IMR-90 (cell line): ENCODE data around the gene TCERG1L. TPM values are rescaled to one million over a fixed set of nuclear protein-coding genes. Genes with fewer than 3 reads are reported as not detected.

ENCODE experiments used
- ATAC-seq: fragments of 200-7000 bp; cut with Tn5 transposase; 2 replicates; pipeline ENCODE4 v1.9.1; 2020; ENCODE audit warnings: low read depth, mild to moderate bottlenecking, moderate library complexity
- BruUV-seq: library from RNA; stranded (reverse); fragments of 400-500 nt; replicated peaks from 2 replicates; lab custom pipeline; 2021; lab: Mats Ljungman, UMichigan
- CTCF ChIA-PET: fragments of 300-600 bp; formaldehyde crosslinking; extraction: SDS; loops from one replicate; lab custom pipeline; 2021; ENCODE audit warnings: antibody characterized with exemption; lab: Yijun Ruan, JAX
- POLR2A ChIA-PET: fragments of 300-600 bp; sonication (Branson Sonifier 250); formaldehyde crosslinking; loops from one replicate; lab custom pipeline; 2022; ENCODE audit warnings: antibody characterized with exemption; ENCODE audit not compliant: unreplicated experiment; lab: Charles Lee
- DNase-seq: peaks from one replicate; pipeline ENCODE4 v3.0.0; 2013
- H2AFZ ChIP-seq: replicated peaks from 2 replicates; pipeline ENCODE3; 2013; ENCODE audit warnings: low read length, mild to moderate bottlenecking; ENCODE audit not compliant: poor library complexity
- H2AK5ac ChIP-seq: 2 replicates; pipeline ENCODE4 v1.6.1; 2013; ENCODE audit warnings: low read depth, low read length, inconsistent platforms
- H2AK9ac ChIP-seq: replicated peaks from 2 replicates; pipeline ENCODE3; 2013; ENCODE audit warnings: mild to moderate bottlenecking, low read depth, low read length, moderate library complexity; ENCODE audit not compliant: poor library complexity
- H2BK120ac ChIP-seq: 2 replicates; pipeline ENCODE4 v1.6.1; 2013; ENCODE audit warnings: low read depth, low read length, inconsistent platforms
- H2BK15ac ChIP-seq: 3 replicates; pipeline ENCODE4 v1.6.1; 2013; ENCODE audit warnings: low read depth, low read length, inconsistent platforms
- H2BK20ac ChIP-seq: 2 replicates; pipeline ENCODE4 v1.6.1; 2013; ENCODE audit warnings: low read depth, mild to moderate bottlenecking, inconsistent platforms, low read length, moderate library complexity
- H2BK5ac ChIP-seq: 2 replicates; pipeline ENCODE4 v1.6.1; 2013; ENCODE audit warnings: mild to moderate bottlenecking, low read depth, low read length, inconsistent platforms; ENCODE audit not compliant: poor library complexity, severe bottlenecking
- H3K14ac ChIP-seq: replicated peaks from 2 replicates; pipeline ENCODE4 v1.6.1; 2013; ENCODE audit warnings: low read depth, low read length, inconsistent platforms
- H3K18ac ChIP-seq: 2 replicates; pipeline ENCODE4 v1.6.1; 2013; ENCODE audit warnings: low read depth, low read length, control low read depth
- H3K23ac ChIP-seq: 2 replicates; pipeline ENCODE4 v1.6.1; 2013; ENCODE audit warnings: low read depth, low read length, inconsistent platforms
- H3K27ac ChIP-seq: 2 replicates; pipeline ENCODE4 v1.5.1; 2013; ENCODE audit warnings: mild to moderate bottlenecking, control low read depth, low read length; ENCODE audit not compliant: insufficient read depth
- H3K27me3 ChIP-seq: 2 replicates; pipeline ENCODE4 v1.6.1; 2013; ENCODE audit warnings: low read length; ENCODE audit not compliant: control insufficient read depth, insufficient read depth
- H3K36me3 ChIP-seq: 2 replicates; pipeline ENCODE4 v1.6.1; 2013; ENCODE audit warnings: low read length, mixed read lengths; ENCODE audit not compliant: control insufficient read depth, insufficient read depth
- H3K4ac ChIP-seq: 2 replicates; pipeline ENCODE4 v1.6.1; 2013; ENCODE audit warnings: low read depth, low read length, inconsistent platforms
- H3K4me1 ChIP-seq: 2 replicates; pipeline ENCODE4 v1.6.1; 2013; ENCODE audit warnings: low read length, mixed read lengths; ENCODE audit not compliant: control insufficient read depth, insufficient read depth
- H3K4me2 ChIP-seq: 2 replicates; pipeline ENCODE4 v1.6.1; 2013; ENCODE audit warnings: low read depth, mild to moderate bottlenecking, control low read depth, low read length, moderate library complexity
- H3K4me3 ChIP-seq: 2 replicates; pipeline ENCODE4 v1.5.1; 2013; ENCODE audit warnings: low read depth, mild to moderate bottlenecking, control low read depth, low read length, moderate library complexity; ENCODE audit not compliant: insufficient read depth
- H3K56ac ChIP-seq: 2 replicates; pipeline ENCODE4 v1.6.1; 2013; ENCODE audit warnings: low read length, inconsistent platforms; ENCODE audit not compliant: insufficient read depth; ENCODE audit errors: extremely low read depth
- H3K79me1 ChIP-seq, 2 experiments: 2 replicates each; pipeline ENCODE4 v1.6.1; 2013; ENCODE audit warnings: low read length in 2 of 2, inconsistent platforms in 1 of 2, low read depth in 1 of 2
- H3K9ac ChIP-seq: 2 replicates; pipeline ENCODE4 v1.6.1; 2013; ENCODE audit warnings: low read depth, low read length, control low read depth
- H3K9me1 ChIP-seq: 2 replicates; pipeline ENCODE4 v1.6.1; 2013; ENCODE audit warnings: low read length, inconsistent platforms; ENCODE audit not compliant: insufficient read depth
- H3K9me3 ChIP-seq: 2 replicates; pipeline ENCODE4 v1.6.1; 2013; ENCODE audit warnings: low read length; ENCODE audit not compliant: control insufficient read depth, insufficient read depth
- H4K20me1 ChIP-seq: 2 replicates; pipeline ENCODE4 v1.6.1; 2013; ENCODE audit warnings: low read length, inconsistent platforms; ENCODE audit not compliant: insufficient read depth
- H4K5ac ChIP-seq: 2 replicates; pipeline ENCODE4 v1.6.1; 2013; ENCODE audit warnings: mild to moderate bottlenecking, low read depth, low read length, control low read depth
- H4K8ac ChIP-seq, 2 experiments: 2 replicates each; pipeline ENCODE4 v1.6.1; 2013; ENCODE audit warnings: low read depth in 2 of 2, low read length in 2 of 2, control low read depth in 1 of 2, inconsistent platforms in 1 of 2
- H4K91ac ChIP-seq: 2 replicates; pipeline ENCODE4 v1.6.1; 2013; ENCODE audit warnings: low read depth, low read length, inconsistent platforms; ENCODE audit not compliant: insufficient read depth
- BHLHE40 ChIP-seq: fragments of 150-350 bp; IDR thresholded peaks from 2 replicates; pipeline ENCODE4 v1.6.1; 2016; ENCODE audit warnings: mild to moderate bottlenecking, low read depth, low read length
- CEBPB ChIP-seq: IDR thresholded peaks from 2 replicates; pipeline ENCODE4 v1.6.1; 2012; ENCODE audit warnings: low read depth, low read length, improper control_type of control experiment
- CTCF ChIP-seq: conservative IDR thresholded peaks from 2 replicates; pipeline ENCODE4 v1.5.1; 2012; ENCODE audit warnings: mild to moderate bottlenecking, low read depth, low read length, improper control_type of control experiment
- ELK1 ChIP-seq: fragments of 150-350 bp; IDR thresholded peaks from 2 replicates; pipeline ENCODE4 v1.6.1; 2016; ENCODE audit warnings: low read depth, mild to moderate bottlenecking, low read length, moderate library complexity, borderline replicate concordance
- FOS ChIP-seq: fragments of 150-350 bp; IDR thresholded peaks from 2 replicates; pipeline ENCODE4 v1.6.1; 2016; ENCODE audit warnings: low read depth, low read length
- MAFK ChIP-seq: IDR thresholded peaks from 2 replicates; pipeline ENCODE4 v1.6.1; 2012; ENCODE audit warnings: low read depth, low read length, improper control_type of control experiment
- MAZ ChIP-seq: IDR thresholded peaks from 2 replicates; pipeline ENCODE4 v1.6.1; 2012; ENCODE audit warnings: low read depth, mild to moderate bottlenecking, low read length, improper control_type of control experiment, moderate library complexity, borderline replicate concordance
- NFE2L2 ChIP-seq: fragments of 150-350 bp; IDR thresholded peaks from 2 replicates; pipeline ENCODE4 v1.6.1; 2016; ENCODE audit warnings: low read depth, mild to moderate bottlenecking, low read length
- RAD21 ChIP-seq: IDR thresholded peaks from 2 replicates; pipeline ENCODE4 v1.6.1; 2012; ENCODE audit warnings: low read length, improper control_type of control experiment
- RCOR1 ChIP-seq: IDR thresholded peaks from 2 replicates; pipeline ENCODE4 v1.6.1; 2012; ENCODE audit warnings: mild to moderate bottlenecking, low read length, improper control_type of control experiment; ENCODE audit not compliant: insufficient replicate concordance
- RFX5 ChIP-seq: IDR thresholded peaks from 2 replicates; pipeline ENCODE4 v1.8.0; 2012; ENCODE audit warnings: low read depth, mild to moderate bottlenecking, low read length, moderate library complexity
- SMC3 ChIP-seq: fragments of 150-350 bp; IDR thresholded peaks from 2 replicates; pipeline ENCODE4 v1.6.1; 2016; ENCODE audit warnings: low read depth, mild to moderate bottlenecking, antibody characterized with exemption, low read length, moderate library complexity
- USF2 ChIP-seq: fragments of 150-350 bp; IDR thresholded peaks from 2 replicates; pipeline ENCODE4 v1.6.1; 2017; ENCODE audit warnings: mild to moderate bottlenecking, antibody characterized with exemption, low read length, low read depth
- WGBS, 2 experiments: methylation state at CpG; one replicate each; pipeline versions ENCODE4 v1.1.5 to v1.1.7; 2013; ENCODE audit warnings: missing lambda C conversion rate in 2 of 2; ENCODE audit not compliant: insufficient read length in 1 of 2; ENCODE audit errors: extremely low coverage in 2 of 2; 5-methylcytosine and 5-hydroxymethylcytosine counted together
- dilution Hi-C: fragments of 300-500 bp; cut with HindIII; formaldehyde crosslinking; loops from one replicate; pipeline ENCODE4 v1.14.3; 2018; ENCODE audit warnings: low sequenced_read_pairs; ENCODE audit not compliant: unreplicated experiment
- in situ Hi-C: fragments of 300-500 bp; cut with MboI; formaldehyde crosslinking; loops from 3 replicates; pipeline ENCODE4 v1.14.3; 2019; ENCODE audit warnings: low sequenced_read_pairs, inconsistent platforms, mixed read lengths
- intact Hi-C: fragments of 100-400 bp; cut with micrococcal nuclease; formaldehyde crosslinking; loops from 2 replicates; pipeline ENCODE4 v1.10.0; 2022
- polyA plus RNA-seq, 3 experiments: library from polyadenylated mRNA; depleted of rRNA; stranded (reverse); fragments of >200 nt; gene quantifications; 2 replicates each; pipeline ENCODE4 v1.2.3, GENCODE V29; 2012; ENCODE audit warnings: low replicate concordance in 1 of 3
- total RNA-seq: library from RNA; depleted of rRNA; stranded (reverse); fragments of >200 nt; gene quantifications from 2 replicates; pipeline ENCODE4 v1.2.3, GENCODE V29; 2012

Gene TCERG1L
- total and polyA plus RNA-seq, 2 of the 4 experiments (the other 2 are of a cell fraction), result not detected

- Histone ChIP-seq H3K36me3 (no peaks in the 10 kb centered on the region), H4K91ac (no peak overlapping the region), H3K56ac (no peak overlapping the region), H2AK9ac (no peak overlapping the region), H3K23ac (no peak overlapping the region), H3K9me1 (no peaks in the 10 kb centered on the region), H3K4me3 (no peak overlapping the region), H2BK5ac (no peak overlapping the region), H3K9me3 (peaks cover 56% of the 10 kb centered on the region), H2AFZ (no peak overlapping the region), H3K79me1 (no peaks in the 10 kb centered on the region), H2BK15ac (no peak overlapping the region), H3K27ac (no peak overlapping the region), H3K4me2 (no peak overlapping the region), H3K4ac (no peak overlapping the region), H2AK5ac (no peak overlapping the region), H2BK120ac (no peak overlapping the region), H3K27me3 (no peaks in the 10 kb centered on the region), H3K9ac (no peak overlapping the region), H4K5ac (no peak overlapping the region), H3K4me1 (no peaks in the 10 kb centered on the region), H3K18ac (no peak overlapping the region), H3K14ac (no peak overlapping the region), H4K20me1 (no peaks in the 10 kb centered on the region), H2BK20ac (no peak overlapping the region), H4K8ac (no peak overlapping the region)
- ATAC-seq, result no peak
- dilution Hi-C loops (no loop called here), in situ Hi-C loops (no loop called here), intact Hi-C loops (no loop called here)
- no TSS peak for BruUV-seq
- ChIA-PET CTCF (no interaction called here), POLR2A (no interaction called here)
- DNase-seq, result no peak
- TF ChIP-seq RFX5 (no peak), RAD21 (no peak), FOS (no peak), USF2 (no peak), MAZ (no peak), RCOR1 (no peak), CEBPB (no peak), SMC3 (no peak), BHLHE40 (no peak), CTCF (no peak), NFE2L2 (no peak), MAFK (no peak), ELK1 (no peak)
- 62% methylated on average over 3 of the region's 16 CpGs; no CpG with 5 or more reads in 1 of the 2 experiments for WGBS, 2 experiments
These were observed 62.1 kb downstream of the TCERG1L start for GRCh38 chr10:131249238-131249954.
